Measurements from ENCODE around the gene SEC14L6.

SEC14L6 gene

DNA sequence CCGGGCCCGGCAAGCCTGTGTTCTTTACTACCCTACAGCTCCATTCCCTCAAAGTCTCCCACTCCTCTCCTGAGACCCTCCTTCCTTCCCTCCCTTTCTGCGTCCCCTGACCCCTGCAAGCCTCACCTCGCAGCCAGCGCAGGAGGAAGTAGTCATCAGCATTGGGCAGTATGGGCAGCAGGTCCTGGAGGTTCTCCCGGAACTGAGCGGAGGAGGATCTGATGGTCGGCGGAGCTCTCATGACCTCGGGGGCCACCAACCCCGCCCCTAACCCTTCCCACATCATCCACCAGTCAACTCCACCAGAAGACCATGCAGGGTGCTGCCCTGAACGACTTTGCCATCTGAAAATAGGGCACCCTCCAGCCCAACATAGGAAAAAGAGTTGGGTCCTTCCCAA, 43.0 kb downstream of the SEC14L6 start:
- Mint-ChIP-seq H3K27ac (no peak overlapping the region), H3K27me3 (ENCODE audit: low read depth) (peaks cover 27% of the 10 kb centered on the region), H3K36me3 (ENCODE audit: low read depth) (peaks cover 2% of the 10 kb centered on the region)

DNA sequence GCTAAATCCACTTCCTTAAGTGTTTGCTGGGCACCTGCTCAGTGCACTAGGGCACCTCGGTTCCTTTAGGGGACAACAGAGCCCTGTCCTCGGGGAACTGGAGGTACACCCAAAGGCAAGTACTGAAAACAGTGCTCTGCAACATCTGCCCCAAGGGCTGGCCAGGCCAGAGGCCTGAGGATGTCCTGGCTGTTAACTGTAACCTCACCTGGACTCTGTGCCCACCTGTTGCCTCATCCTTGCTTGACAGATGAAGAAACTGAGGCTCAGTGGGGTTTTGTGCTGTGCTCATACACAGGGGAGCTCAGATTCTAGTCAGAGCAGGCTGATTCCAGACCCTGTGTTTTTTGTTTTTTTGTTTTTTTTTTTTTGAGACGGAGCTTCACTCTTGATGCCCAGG, 43.6 kb downstream of the SEC14L6 start:
- peaks cover 2% of the 10 kb centered on the region for H3K36me3 Mint-ChIP-seq (ENCODE audit: low read depth)
- no peak overlapping the region for H3K4me3 Mint-ChIP-seq
- no peaks in the 10 kb centered on the region for H3K9me3 Mint-ChIP-seq
- H3K4me1 Mint-ChIP-seq (ENCODE audit: low read depth) = no peaks in the 10 kb centered on the region
- H3K27me3 Mint-ChIP-seq (ENCODE audit: low read depth) = peaks cover 22% of the 10 kb centered on the region
- no peak overlapping the region for H3K27ac Mint-ChIP-seq

More for the DNA sequence above, 43.0 kb downstream of the SEC14L6 start:
- Mint-ChIP-seq H3K4me3 (no peak overlapping the region), H3K4me1 (ENCODE audit: low read depth) (no peaks in the 10 kb centered on the region), H3K9me3 (no peaks in the 10 kb centered on the region)

DNA sequence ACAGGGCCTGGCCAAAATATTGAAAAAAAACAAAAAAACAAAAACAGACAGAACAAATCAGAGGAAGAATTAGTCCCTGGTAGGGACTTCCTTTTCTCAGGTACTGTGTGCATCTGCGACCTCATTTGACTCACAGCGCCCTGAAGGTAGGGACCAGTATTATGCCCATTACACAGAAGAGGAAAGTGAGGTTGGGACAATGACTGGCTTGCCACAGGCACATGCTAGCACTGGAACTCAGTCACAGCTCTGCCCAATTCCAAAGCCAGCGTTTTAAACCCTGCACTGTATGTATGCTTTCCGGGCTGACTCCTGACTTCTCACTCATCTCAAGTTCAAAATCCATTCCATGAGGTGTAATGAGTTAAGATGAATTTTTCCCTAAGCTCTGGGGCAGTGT, 44.4 kb downstream of the SEC14L6 start:
- no peak overlapping the region for H3K4me3 Mint-ChIP-seq
- H3K9me3 Mint-ChIP-seq = no peaks in the 10 kb centered on the region
- peaks cover 2% of the 10 kb centered on the region for H3K36me3 Mint-ChIP-seq (ENCODE audit: low read depth)
- H3K27ac Mint-ChIP-seq = no peak overlapping the region
- H3K4me1 Mint-ChIP-seq (ENCODE audit: low read depth) = no peaks in the 10 kb centered on the region
- H3K27me3 Mint-ChIP-seq (ENCODE audit: low read depth) = peaks cover 26% of the 10 kb centered on the region

DNA sequence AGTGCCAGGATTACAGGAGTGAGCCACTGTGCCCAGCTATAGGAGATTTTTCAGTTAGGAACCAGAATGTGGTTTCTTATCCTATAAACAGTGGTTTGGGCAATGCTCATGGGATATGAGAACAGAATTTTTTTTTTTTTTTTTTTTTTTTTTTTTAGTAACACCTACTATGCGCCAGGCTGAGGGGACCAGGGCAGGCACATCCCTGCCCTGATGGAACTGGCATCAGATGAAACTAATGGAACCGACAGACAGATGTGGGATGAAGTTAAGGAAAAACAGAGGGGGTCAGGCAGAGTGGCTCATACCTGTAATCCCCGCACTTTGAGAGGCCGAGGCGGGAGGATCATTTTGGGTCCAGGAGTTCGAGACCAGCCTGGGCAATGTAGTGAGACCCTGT, 45.9 kb downstream of the SEC14L6 start:
- Mint-ChIP-seq H3K4me1 (ENCODE audit: low read depth) (no peaks in the 10 kb centered on the region), H3K4me3 (no peak overlapping the region), H3K9me3 (no peaks in the 10 kb centered on the region), H3K36me3 (ENCODE audit: low read depth) (no peaks in the 10 kb centered on the region), H3K27ac (no peak overlapping the region), H3K27me3 (ENCODE audit: low read depth) (peaks cover 17% of the 10 kb centered on the region)

DNA sequence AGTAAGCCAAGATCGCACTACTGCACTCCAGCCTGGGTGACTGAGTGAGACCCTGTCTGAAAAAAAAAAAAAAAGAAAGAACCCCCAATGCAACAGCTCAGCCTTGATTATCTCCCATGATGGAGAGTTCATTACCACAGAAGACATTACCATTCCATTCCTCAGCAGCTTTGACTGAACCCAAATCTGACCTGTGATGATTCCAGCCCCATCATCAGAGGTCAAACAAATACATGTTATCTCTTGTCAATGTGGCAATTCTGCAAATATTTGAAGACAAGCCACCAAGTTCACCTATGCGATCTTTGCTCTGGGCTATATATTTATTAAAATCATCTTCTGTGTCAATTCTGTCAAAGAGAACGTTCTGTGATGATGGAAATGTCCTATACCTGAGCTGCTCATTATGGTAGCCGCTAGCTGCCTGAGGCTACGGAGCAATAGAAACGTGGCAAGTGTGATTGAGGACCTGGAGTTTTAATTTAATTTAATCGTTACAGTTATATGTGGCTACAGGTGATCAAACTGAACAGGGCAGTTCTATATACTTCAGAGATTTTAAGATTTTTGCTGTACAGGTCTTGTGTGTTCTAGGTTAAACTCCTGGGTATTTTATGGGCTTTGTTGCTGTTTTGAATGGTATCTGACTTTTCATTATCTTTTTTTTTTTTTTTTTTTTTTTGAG, 48.9 kb downstream of the SEC14L6 start:
- Mint-ChIP-seq H3K36me3 (ENCODE audit: low read depth) (no peaks in the 10 kb centered on the region), H3K27ac (no peak overlapping the region), H3K4me1 (ENCODE audit: low read depth) (no peaks in the 10 kb centered on the region), H3K4me3 (no peak overlapping the region), H3K9me3 (no peaks in the 10 kb centered on the region), H3K27me3 (ENCODE audit: low read depth) (peaks cover 4% of the 10 kb centered on the region)

DNA sequence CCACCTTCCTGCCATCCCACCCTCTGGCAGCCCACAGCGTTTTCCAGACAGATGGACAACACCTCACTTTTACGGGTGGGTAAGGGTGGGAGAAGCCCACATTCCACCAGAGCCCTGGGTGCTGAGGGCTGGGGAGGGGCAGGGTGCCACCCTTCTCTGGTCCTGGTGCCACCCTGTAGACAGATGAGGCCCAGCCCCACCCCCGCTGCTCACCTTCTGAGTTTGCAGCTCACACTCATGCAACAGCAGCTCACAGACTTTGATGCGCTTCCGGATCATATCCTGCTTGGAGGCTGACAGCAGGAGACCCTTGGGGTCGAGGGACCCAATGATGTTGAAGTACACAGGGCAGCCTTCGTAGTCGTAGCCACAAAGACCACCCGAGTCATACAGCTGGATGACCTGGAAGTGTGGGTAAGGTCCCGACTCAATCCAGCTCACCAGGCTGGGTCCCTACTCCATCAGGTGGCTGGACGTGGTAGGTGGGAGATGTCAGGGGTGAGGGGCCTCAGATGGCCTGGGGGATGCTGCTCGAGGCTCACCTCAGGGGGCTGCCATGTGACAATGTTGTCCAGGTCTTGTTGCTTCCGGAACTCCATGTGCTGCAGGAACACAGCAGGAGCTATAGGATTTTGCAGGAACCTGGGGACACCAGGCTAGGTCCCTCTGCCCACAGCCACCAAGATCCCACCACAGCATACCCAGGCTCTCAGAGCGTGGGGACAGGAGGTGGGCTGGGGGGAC, 51.3 kb downstream of the SEC14L6 start:
- Mint-ChIP-seq H3K4me3 (no peak overlapping the region), H3K9me3 (no peaks in the 10 kb centered on the region), H3K27ac (no peak overlapping the region), H3K27me3 (ENCODE audit: low read depth) (peaks cover 4% of the 10 kb centered on the region), H3K36me3 (ENCODE audit: low read depth) (no peaks in the 10 kb centered on the region), H3K4me1 (ENCODE audit: low read depth) (no peaks in the 10 kb centered on the region)

DNA sequence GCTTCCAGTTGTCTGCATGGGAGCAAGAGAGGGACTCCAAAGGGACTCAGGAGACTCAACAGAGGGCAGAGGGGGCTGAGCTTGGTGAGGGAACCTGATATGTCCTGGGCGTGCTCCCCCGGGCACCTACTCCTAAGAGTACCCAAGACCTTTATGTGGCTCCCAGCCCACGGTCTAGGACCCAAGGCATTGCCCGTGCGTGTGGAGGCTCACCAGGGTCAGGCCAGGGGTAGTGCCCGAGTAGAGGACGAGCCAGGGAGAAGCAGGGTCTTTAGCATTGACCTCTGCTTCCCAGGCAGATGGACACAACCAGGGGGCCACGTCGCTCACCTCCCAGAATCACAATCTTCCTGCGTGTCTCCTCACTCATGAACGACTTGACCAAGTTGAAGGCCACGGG, 54.4 kb downstream of the SEC14L6 start:
- no peaks in the 10 kb centered on the region for H3K36me3 Mint-ChIP-seq (ENCODE audit: low read depth)
- no peak overlapping the region for H3K27ac Mint-ChIP-seq
- no peak overlapping the region for H3K4me3 Mint-ChIP-seq
- H3K4me1 Mint-ChIP-seq (ENCODE audit: low read depth) = no peaks in the 10 kb centered on the region
- H3K27me3 Mint-ChIP-seq (ENCODE audit: low read depth) = no peaks in the 10 kb centered on the region
- no peaks in the 10 kb centered on the region for H3K9me3 Mint-ChIP-seq

DNA sequence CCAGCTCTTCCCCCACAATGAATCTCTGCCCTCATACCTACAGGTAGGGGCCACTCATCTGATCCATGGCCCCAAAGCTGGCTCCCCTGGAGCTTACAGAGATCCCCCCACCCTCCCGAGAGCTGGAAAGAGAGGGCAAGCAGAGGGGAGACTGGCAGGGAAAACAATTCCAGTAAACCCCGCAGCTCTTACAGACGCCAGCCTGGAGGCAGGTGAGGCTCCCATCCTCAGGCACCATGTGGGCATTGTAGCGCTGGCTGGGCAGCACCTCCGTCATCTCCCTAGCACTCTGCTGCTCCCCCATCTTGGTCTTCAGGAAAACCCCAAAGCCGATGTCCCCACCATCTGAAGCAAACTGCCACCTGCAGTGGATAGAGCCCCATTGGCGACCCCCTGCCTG, 55.2 kb downstream of the SEC14L6 start:
- no peaks in the 10 kb centered on the region for H3K36me3 Mint-ChIP-seq (ENCODE audit: low read depth)
- no peaks in the 10 kb centered on the region for H3K4me1 Mint-ChIP-seq (ENCODE audit: low read depth)
- no peaks in the 10 kb centered on the region for H3K9me3 Mint-ChIP-seq
- H3K27ac Mint-ChIP-seq = no peak overlapping the region
- no peaks in the 10 kb centered on the region for H3K27me3 Mint-ChIP-seq (ENCODE audit: low read depth)
- H3K4me3 Mint-ChIP-seq = no peak overlapping the region

DNA sequence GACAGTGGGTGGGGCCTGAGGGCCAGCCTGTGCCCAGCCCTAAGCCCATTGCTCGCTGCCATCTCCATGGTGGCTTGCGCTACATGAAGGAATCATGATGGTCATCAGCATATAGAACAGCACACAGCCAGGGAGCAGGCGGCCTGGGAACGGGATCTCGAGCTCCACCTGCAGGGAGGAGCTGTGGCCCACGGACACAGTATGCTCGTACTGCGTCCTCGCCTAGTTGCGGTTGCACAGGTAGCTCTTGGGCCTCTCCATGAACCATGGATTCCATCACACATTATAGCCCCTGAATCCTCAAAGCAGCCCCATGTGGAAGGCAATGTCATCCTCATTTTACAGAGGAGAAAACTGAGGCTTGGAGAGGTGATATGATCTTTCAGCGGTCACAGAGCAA, 56.1 kb downstream of the SEC14L6 start:
- Mint-ChIP-seq H3K36me3 (ENCODE audit: low read depth) (no peaks in the 10 kb centered on the region), H3K4me1 (ENCODE audit: low read depth) (no peaks in the 10 kb centered on the region), H3K27ac (no peak overlapping the region), H3K9me3 (no peaks in the 10 kb centered on the region), H3K4me3 (no peak overlapping the region), H3K27me3 (ENCODE audit: low read depth) (no peaks in the 10 kb centered on the region)

DNA sequence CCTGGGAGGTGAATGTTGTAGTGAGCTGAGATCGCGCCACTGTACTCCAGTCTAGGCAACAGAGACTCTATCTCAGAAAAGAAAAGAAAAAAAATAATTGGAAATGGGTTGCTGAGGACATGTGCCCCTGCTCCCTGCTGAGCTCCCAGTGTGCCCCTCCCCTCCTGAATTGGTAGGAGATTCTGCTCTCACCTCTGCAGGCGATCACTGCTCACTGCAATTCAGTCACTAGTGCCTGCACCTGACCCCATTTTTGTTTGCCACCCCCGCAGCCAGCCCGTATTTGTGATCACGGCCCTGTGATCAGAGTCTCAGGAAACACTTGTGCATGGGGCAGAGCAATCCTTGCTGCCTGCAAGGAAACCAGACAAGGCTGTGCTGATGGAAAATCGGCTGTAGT, 58.4 kb downstream of the SEC14L6 start:
- H3K36me3 Mint-ChIP-seq (ENCODE audit: low read depth) = no peaks in the 10 kb centered on the region
- no peak overlapping the region for H3K4me3 Mint-ChIP-seq
- no peak overlapping the region for H3K27ac Mint-ChIP-seq
- H3K27me3 Mint-ChIP-seq (ENCODE audit: low read depth) = no peaks in the 10 kb centered on the region
- no peaks in the 10 kb centered on the region for H3K4me1 Mint-ChIP-seq (ENCODE audit: low read depth)
- H3K9me3 Mint-ChIP-seq = no peaks in the 10 kb centered on the region

DNA sequence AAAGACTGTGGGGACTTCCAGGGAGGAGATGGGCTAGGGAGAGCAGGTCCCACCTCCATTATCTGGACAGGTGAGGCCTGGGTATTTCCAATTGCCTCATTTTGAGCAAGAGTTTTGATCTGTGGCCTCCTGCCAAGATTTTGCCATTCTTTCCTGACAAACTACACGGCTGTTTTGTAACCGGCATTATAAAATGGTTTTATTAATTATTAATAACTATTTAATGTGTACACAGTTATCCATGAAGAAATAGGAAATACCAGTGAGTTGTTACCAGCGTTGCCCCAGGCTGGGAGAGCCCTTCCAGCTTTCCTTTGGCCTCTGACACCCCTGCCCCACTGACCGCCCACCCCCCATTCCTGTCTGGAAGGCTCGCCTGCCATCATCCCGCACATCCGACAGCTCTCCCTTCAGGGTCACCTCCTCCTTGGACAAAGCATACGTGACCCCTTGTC, 59.9 kb downstream of the SEC14L6 start:
- no peaks in the 10 kb centered on the region for H3K27me3 Mint-ChIP-seq (ENCODE audit: low read depth)
- no peaks in the 10 kb centered on the region for H3K4me1 Mint-ChIP-seq (ENCODE audit: low read depth)
- H3K9me3 Mint-ChIP-seq = no peaks in the 10 kb centered on the region
- no peak overlapping the region for H3K4me3 Mint-ChIP-seq
- no peaks in the 10 kb centered on the region for H3K36me3 Mint-ChIP-seq (ENCODE audit: low read depth)
- no peak overlapping the region for H3K27ac Mint-ChIP-seq

DNA sequence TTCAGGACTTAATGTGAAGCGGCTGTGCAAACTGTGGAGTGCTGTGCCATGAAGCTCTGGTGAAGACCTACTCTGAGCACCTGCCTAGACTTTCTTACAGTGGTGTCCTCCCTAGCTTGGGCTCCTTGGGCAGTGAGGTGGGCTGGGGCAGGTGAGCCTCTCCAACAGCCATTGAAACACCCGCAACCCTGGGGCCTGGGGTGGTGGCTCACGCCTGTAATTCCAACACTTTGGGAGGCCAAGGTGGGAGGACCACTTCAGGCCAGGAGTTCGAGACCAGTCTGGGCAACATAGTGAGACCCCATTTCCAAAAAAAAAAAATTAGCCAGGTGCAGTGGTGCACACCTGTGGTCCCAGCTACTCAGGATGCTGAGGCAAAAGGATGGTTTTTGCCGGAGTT, 60.4 kb downstream of the SEC14L6 start:
- Mint-ChIP-seq H3K27ac (no peak overlapping the region), H3K4me1 (ENCODE audit: low read depth) (no peaks in the 10 kb centered on the region), H3K27me3 (ENCODE audit: low read depth) (no peaks in the 10 kb centered on the region), H3K36me3 (ENCODE audit: low read depth) (no peaks in the 10 kb centered on the region), H3K9me3 (no peaks in the 10 kb centered on the region), H3K4me3 (no peak overlapping the region)

DNA sequence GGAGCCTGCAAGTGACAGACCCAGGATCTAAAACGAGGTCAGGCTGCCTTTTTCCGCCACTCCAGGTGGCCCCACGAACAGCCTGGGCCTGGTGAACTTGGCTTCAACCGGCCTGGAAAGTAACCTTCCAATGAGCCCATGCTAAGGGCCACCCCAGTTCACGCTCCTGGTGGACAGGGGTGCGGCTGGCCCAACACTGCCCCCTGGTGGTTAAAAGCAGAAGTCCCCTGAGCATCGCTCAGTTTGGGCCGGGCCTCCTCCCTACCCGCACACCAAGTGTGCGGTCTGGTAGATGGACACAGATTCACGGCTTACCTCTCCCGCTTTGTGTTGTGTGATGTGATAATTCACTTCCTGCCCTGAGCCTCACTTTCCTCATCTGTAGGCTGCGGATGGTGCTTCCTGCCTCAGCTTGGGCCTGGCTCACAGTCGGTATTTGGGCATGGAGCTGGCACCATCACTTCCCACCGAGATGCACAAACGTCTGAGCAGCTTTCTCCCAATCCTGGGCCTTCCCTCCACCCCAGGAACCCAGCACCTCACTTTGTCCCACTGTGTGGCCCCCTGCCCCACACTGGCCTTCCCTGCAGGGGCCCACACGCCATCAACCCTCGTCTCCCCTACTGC, 61.1 kb downstream of the SEC14L6 start:
- H3K4me1 Mint-ChIP-seq (ENCODE audit: low read depth) = no peaks in the 10 kb centered on the region
- peaks cover 3% of the 10 kb centered on the region for H3K27me3 Mint-ChIP-seq (ENCODE audit: low read depth)
- H3K27ac Mint-ChIP-seq = no peak overlapping the region

DNA sequence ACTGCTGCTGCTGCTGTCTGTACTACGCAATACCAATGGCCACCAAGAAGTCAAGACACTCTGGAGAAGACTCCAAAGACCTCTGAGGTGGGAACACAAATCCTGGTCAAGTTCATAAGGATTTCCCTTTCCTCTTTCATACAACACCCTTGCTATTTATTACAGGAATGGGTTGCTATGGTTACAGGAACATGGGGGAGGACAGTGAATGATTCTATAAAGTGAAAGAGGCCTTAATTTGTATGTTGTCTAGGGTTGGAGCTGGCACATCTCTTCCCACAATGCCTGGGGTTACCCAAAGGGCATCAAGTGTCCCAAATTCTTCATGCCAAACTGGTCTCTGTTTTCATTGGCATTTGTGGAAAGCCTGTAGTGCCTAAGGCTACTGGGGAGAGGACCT, 63.4 kb downstream of the SEC14L6 start:
- Mint-ChIP-seq H3K4me1 (ENCODE audit: low read depth) (no peaks in the 10 kb centered on the region), H3K27ac (no peak overlapping the region), H3K9me3 (no peaks in the 10 kb centered on the region), H3K36me3 (ENCODE audit: low read depth) (no peaks in the 10 kb centered on the region), H3K4me3 (no peak overlapping the region), H3K27me3 (ENCODE audit: low read depth) (peaks cover 8% of the 10 kb centered on the region)

More for the DNA sequence above, 61.1 kb downstream of the SEC14L6 start:
- Mint-ChIP-seq H3K4me3 (no peak overlapping the region), H3K9me3 (no peaks in the 10 kb centered on the region), H3K36me3 (ENCODE audit: low read depth) (no peaks in the 10 kb centered on the region)

DNA sequence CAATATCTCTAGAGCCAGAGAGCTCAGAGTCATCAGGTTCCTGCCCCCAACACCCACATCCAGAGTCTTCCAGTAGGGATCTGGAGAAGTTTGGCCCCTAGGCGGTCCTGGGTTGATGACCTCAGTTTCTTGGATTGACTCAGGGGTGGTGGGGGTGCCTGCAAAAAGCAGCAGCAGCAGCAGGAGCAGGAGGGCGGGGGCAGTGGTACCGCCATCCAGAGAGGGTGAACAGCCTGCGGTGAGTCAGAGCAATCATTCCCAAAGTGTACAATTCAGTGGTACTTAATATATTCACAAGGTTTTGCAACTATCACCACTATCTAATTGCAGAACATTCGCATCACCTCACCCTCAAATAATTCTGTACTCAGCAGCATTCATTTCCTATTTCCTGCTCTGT, 64.8 kb downstream of the SEC14L6 start:
- no peaks in the 10 kb centered on the region for H3K4me1 Mint-ChIP-seq (ENCODE audit: low read depth)
- no peak overlapping the region for H3K27ac Mint-ChIP-seq
- H3K36me3 Mint-ChIP-seq (ENCODE audit: low read depth) = no peaks in the 10 kb centered on the region
- no peaks in the 10 kb centered on the region for H3K9me3 Mint-ChIP-seq
- H3K27me3 Mint-ChIP-seq (ENCODE audit: low read depth) = peaks cover 14% of the 10 kb centered on the region
- H3K4me3 Mint-ChIP-seq = no peak overlapping the region

Data from T-helper 1 cell treated with Interleukin-12 subunit alpha and Interleukin-12 subunit beta and Interleukin-4 antibody, amounts not matched to agents 30 μg/mL and 1 μg/mL, for 36 hours (primary cell).